SJSA1 (cell line): ENCODE data around the gene RPP14. TPM values are rescaled to one million over a fixed set of nuclear protein-coding genes. Genes with fewer than 3 reads are reported as not detected.

Experiments
- DNase-seq, 2 experiments: peaks; one replicate each; pipeline ENCODE4 v3.0.0-alpha.2; 2015 to 2020; ENCODE audit warnings: low spot score in 2 of 2, low read depth in 1 of 2
- H3K27ac ChIP-seq: fragments of 250-450 bp; sonication (Bioruptor Pico); 2 replicates; pipeline ENCODE4 v1.5.1; 2020; ENCODE audit warnings: mild to moderate bottlenecking, moderate library complexity
- H3K27me3 ChIP-seq: fragments of 250-450 bp; sonication (Bioruptor Pico); replicated peaks from 2 replicates; pipeline ENCODE4 v1.5.1; 2020; ENCODE audit warnings: mild to moderate bottlenecking, moderate library complexity
- H3K36me3 ChIP-seq: fragments of 250-450 bp; sonication (Bioruptor Pico); 2 replicates; pipeline ENCODE4 v1.5.1; 2020; ENCODE audit warnings: mild to moderate bottlenecking
- H3K4me1 ChIP-seq: fragments of 250-450 bp; sonication (Bioruptor Pico); replicated peaks from 2 replicates; pipeline ENCODE4 v1.6.1; 2021; ENCODE audit warnings: mild to moderate bottlenecking
- H3K4me3 ChIP-seq: fragments of 250-450 bp; sonication (Bioruptor Pico); 2 replicates; pipeline ENCODE4 v1.5.1; 2020; ENCODE audit warnings: mild to moderate bottlenecking
- H3K9me3 ChIP-seq: fragments of 250-450 bp; sonication (Bioruptor Pico); replicated peaks from 2 replicates; pipeline ENCODE4 v1.5.1; 2020; ENCODE audit warnings: mild to moderate bottlenecking
- total RNA-seq: library from RNA; depleted of rRNA; stranded (reverse); fragments of >200 nt; shearing (Covaris generic); gene quantifications from 2 replicates; pipeline ENCODE4 v1.2.3, GENCODE V29; 2014; rRNA removed

The RPP14 gene
- total RNA-seq, 1 experiment from 2014 or later, result 14.9 TPM

- H3K4me3 ChIP-seq, result no peak overlapping the region
- no peak for DNase-seq
Measured at GRCh38 chr3:58366699-58367098, 60.7 kb downstream of the RPP14 start.

GRCh38 chr3:58369038-58369437, 63.0 kb downstream of the RPP14 start:
- H3K9me3 ChIP-seq, result no peaks in the 10 kb centered on the region
- no peak for DNase-seq

More at GRCh38 chr3:58366699-58367098, 60.7 kb downstream of the RPP14 start:
- Histone ChIP-seq H3K4me1 (no peaks in the 10 kb centered on the region), H3K9me3 (no peaks in the 10 kb centered on the region), H3K27ac (no peak overlapping the region), H3K36me3 (no peaks in the 10 kb centered on the region), H3K27me3 (no peaks in the 10 kb centered on the region)

More at GRCh38 chr3:58369038-58369437, 63.0 kb downstream of the RPP14 start:
- H3K27me3 ChIP-seq, result no peaks in the 10 kb centered on the region
- H3K4me3 ChIP-seq, result no peak overlapping the region
- no peak overlapping the region for H3K27ac ChIP-seq
- no peaks in the 10 kb centered on the region for H3K4me1 ChIP-seq
- H3K36me3 ChIP-seq, result no peaks in the 10 kb centered on the region

Other genes with a start within 250 kb of the RPP14 start
- not detected in 2 replicates for gene DNASE1L3, start 95.3 kb upstream of the RPP14 start, total RNA-seq
- 3.9 and 6.8 TPM in 2 replicates for gene ABHD6, start 68.5 kb upstream of the RPP14 start, total RNA-seq
- gene HTD2, start 275 bp downstream of the RPP14 start, total RNA-seq, result 6.8 and 16.3 TPM in 2 replicates
- 6.5 and 13.3 TPM in 2 replicates for gene PXK, start 26.6 kb downstream of the RPP14 start, total RNA-seq
- 147 and 154 TPM in 2 replicates for gene PDHB, start 127.6 kb downstream of the RPP14 start, total RNA-seq
- gene KCTD6, start 185.9 kb downstream of the RPP14 start, total RNA-seq, result 1.9 and 8.9 TPM in 2 replicates
- 0.41 and 1.3 TPM in 2 replicates for gene ACOX2, start 230.9 kb downstream of the RPP14 start, total RNA-seq